DOHH2 (cell line): ENCODE results near the gene MMP21.

Experiments
- CTCF ChIP-seq: fragments of 200-600 bp; sonication (generic); IDR thresholded peaks from one replicate; pipeline ENCODE4 v1.5.1; 2014; ENCODE audit warnings: antibody characterized with exemption, mild to moderate bottlenecking, low read depth, low read length; ENCODE audit not compliant: poor library complexity, severe bottlenecking
- EZH2phosphoT487 ChIP-seq: fragments of 200-600 bp; sonication (generic); IDR thresholded peaks from 2 replicates; pipeline ENCODE4 v1.6.1; 2017; ENCODE audit warnings: borderline replicate concordance, mild to moderate bottlenecking, antibody characterized with exemption, low read length, moderate library complexity, mixed read lengths

DNA sequence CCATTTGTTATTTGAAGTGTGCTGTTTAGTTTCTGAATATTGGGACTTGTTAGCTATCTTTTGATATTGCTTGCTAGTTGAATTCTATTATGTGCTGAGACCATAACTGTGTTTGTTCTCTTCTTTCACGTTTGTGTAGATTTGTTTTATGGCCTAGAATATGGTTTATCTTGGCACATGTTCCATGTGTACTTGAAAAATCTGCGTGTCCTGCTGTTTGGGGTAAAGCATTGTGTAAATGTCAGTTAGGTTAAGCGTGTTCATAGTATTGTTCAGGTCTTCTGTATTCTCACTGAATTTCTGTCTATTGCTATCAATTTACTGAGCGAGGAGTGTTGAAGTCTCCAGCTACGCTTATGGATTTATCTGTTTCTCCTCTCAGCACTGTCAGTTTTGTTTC lies 19.4 kb downstream of the MMP21 start:
- TF ChIP-seq CTCF (no peak), EZH2phosphoT487 (no peak)
